Activated T-cell treated with anti-CD3 and anti-CD28 coated beads, Interleukin-2, amount 50 U/mL, for 1 hour (primary cell): ENCODE measurements around the gene NME9.

ENCODE experiments used
- DNase-seq: peaks from one replicate; pipeline ENCODE4 v3.0.0-alpha.2; 2020

The NME9 gene

DNA sequence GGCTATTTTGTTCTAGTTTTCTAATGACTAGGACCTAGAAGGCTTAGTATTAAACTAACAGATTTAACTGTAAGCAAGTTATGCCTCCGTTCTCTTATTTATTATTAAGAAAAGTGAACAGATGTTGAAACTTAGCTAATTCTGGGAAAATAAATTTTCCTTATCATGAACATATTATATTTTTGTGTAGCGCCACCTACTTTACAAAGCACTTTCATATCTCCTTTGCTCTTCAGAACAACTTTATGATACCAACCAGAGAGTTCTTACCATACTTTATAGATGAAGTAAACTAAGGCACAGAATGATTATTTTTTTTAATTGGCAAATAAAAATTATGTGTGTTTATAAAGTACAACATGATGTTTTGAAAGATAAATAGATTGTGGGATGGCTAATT, 59.4 kb downstream of the NME9 start:
- DNase-seq = no peak

DNA sequence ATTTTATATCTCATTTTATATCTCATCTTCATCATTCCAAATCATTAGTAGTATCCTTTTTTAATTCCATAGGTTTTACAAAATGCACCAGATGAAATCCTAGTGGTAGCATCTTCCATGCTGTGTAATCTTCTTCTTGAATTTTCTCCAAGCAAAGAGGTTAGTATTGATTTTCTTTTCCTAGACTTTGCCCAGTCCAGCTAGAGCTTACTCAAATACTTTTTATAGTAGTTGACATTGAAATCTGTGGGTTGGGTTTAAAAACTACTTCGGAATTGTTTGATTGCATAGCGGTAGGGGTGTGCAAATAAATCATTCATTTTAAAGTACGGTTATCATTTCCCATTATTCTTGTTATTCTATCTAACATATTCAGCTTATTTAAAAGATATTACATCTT, 62.6 kb downstream of the NME9 start:
- no peak for DNase-seq

DNA sequence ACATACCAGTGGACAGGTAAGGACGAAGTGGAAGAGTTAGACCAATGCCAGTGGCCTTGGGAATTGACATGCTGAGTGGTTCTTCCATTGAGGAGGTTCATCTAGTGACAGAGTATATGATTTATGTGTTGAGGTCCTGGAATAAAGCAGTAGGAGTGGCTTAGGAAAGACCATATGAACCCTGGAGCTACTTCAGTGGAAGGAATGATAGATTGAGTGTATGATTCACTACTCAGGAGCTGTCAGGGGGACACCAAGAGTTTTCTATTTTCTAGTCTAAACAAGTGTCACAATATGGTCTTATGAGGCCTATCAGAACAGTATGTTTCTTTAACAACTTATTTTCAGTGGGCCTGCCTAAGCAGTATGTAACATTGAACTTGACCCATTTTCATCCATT, 63.9 kb downstream of the NME9 start:
- no peak for DNase-seq

DNA sequence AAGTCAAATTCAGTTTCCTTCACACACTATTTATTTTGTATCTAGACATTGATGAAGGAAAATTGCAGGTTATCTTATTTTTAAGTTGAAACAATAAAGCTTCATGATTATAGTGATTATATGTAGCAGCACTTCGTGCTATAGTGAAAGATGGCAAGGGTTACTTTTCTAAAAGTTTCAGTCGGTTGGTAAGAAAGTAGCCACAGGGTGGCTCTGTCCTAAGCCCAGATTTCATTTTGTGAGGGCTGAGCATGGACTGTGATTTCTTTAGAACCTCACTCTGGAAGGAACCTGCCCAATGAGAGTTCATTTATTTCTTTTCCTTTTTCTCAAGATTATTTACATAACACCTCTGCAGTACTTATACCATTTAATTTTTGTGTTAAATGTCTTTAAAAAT, 66.5 kb downstream of the NME9 start:
- no peak for DNase-seq

DNA sequence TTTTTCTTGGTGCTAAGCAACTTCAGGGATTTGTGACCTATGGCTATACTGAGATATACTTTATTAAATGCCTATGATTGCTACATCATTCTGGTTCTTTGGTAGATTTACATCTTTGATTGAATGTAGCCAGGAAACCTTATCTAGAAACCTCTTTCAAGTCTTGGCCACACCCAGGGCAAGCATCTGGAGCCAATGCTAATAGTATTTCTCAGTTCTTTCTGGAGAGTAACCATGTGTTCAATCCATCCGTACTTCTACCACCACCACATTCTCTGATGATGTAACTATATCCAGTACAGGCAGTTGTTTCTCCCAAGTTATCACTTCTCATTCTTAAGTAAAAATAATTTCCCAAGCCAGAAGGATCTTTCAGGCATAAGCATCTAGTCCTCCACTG, 69.0 kb downstream of the NME9 start:
- no peak for DNase-seq

DNA sequence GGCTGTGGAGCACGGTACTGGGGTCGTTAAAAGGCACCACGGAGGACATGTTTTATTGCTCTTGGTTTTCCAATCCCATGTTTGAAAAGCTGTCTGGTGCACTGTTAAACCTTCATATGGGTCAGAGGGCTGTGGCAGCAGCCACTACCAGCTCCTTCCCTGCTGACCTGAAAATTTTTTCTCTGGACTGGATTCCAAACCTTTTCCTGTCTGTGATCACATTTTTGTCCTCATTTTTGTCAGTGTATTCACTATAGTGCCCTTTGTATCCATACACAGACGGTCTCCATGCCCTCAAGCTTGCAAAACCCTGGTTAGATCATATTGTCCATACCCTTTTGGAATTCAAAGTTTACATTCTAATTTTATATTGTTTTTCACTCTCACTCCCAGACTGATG, 70.5 kb downstream of the NME9 start:
- DNase-seq = no peak

DNA sequence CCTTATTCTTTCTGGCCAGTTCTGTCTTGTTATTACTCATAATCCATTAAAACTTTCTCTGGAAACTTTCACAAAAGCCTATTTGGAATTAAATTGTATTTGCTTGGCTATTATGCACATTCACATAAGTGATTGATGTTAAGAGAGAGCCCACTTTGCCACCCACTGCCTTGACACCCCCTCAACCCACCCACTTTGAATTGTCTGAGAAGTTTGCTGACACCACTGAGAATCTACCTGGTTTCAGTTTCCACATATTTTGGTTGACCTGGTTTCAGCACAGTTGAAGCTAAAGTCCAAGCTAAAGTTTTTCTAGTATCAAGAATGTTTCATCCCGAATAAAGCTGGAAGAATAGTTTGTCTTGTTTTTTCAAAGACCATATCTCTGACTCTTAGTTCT, 71.7 kb downstream of the NME9 start:
- no peak for DNase-seq

DNA sequence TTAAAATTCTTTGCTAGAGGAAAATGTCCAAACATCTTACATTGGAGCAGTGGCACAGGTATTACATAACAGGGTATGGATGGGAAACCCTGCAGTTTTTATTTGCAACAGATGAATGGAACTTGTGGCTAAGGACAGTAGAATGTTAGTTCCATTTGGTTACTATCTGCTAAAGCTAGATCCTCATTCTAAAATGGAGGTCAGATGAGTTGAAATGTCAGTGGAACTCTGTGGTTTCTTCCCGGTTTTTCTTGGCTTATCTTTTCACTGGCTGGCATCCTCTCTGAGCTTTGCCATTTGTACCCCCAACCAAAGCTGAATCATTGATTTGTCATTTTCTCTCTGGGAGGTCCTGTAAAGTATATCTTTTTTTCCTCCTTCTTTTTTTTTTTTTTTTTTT, 73.6 kb downstream of the NME9 start:
- DNase-seq = no peak

DNA sequence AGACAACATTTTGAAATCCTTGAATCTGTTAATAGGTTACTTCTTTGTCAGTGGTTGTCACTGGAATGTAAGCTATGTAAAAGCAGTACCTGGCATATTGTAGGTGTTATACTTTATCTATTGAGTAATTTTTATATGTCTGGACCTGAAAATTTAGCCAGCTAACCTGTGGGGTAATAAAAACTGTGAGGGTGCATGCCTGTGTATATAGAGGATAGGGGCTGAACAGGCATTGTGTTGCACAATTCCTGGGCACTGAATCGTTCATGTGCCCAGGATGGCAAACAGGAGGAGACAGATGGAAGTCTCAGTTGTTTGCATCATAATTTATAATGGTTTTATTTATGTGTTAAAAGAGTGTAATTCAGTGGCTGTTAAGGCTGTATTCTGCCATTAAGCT, 75.4 kb downstream of the NME9 start:
- DNase-seq = no peak

DNA sequence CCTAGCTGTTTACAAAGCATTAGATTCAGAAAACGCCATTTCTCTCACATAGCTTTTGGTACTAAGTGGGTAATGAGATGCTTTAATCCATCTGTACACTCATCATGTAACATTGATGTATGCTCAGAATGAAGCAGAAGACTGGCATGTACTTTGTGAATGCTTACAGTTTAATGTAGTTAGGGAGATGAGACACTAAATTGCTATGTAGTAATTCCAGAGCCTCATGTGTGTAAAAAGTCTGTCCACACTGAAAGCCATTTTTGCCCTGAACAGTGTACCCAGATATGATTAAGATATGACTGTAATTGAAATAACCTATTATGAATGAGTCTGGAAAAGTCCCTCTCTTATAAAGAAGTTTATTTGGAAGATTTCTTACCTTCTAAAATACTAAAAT, 76.0 kb downstream of the NME9 start:
- DNase-seq = no peak
